Coronary artery (tissue), 2 donors: Measurements from ENCODE around the gene RICTOR.

ENCODE experiments used
- DNase-seq: peaks from one replicate; pipeline ENCODE4 v3.0.0-alpha.2; 2017; ENCODE audit warnings: low spot score
- H3K27ac ChIP-seq, 2 donors: fragments of 200-600 bp; sonication (generic); one replicate each; pipeline ENCODE4 v1.5.1; 2016 to 2019
- H3K4me3 ChIP-seq: fragments of 200-600 bp; sonication (generic); 2 replicates; pipeline ENCODE4 v1.5.1; 2016; ENCODE audit warnings: mild to moderate bottlenecking, moderate library complexity
- TF ChIP-seq, protein P1 (sequence below): fragments of 200-600 bp; sonication (generic); IDR thresholded peaks from one replicate; pipeline ENCODE4 v1.5.1; 2019; ENCODE audit warnings: antibody characterized with exemption

The RICTOR gene

GRCh38 chr5:38961691-38962090, 112.5 kb downstream of the RICTOR start:
- TF ChIP-seq, protein P1, sequence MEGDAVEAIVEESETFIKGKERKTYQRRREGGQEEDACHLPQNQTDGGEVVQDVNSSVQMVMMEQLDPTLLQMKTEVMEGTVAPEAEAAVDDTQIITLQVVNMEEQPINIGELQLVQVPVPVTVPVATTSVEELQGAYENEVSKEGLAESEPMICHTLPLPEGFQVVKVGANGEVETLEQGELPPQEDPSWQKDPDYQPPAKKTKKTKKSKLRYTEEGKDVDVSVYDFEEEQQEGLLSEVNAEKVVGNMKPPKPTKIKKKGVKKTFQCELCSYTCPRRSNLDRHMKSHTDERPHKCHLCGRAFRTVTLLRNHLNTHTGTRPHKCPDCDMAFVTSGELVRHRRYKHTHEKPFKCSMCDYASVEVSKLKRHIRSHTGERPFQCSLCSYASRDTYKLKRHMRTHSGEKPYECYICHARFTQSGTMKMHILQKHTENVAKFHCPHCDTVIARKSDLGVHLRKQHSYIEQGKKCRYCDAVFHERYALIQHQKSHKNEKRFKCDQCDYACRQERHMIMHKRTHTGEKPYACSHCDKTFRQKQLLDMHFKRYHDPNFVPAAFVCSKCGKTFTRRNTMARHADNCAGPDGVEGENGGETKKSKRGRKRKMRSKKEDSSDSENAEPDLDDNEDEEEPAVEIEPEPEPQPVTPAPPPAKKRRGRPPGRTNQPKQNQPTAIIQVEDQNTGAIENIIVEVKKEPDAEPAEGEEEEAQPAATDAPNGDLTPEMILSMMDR = no peak
- no peak for DNase-seq

GRCh38 chr5:38953426-38954012, 120.7 kb downstream of the RICTOR start:
- no peak overlapping the region for H3K4me3 ChIP-seq
- no peak for DNase-seq
- H3K27ac ChIP-seq = no peak overlapping the region
- TF ChIP-seq, protein P1 = no peak

More at GRCh38 chr5:38961691-38962090, 112.5 kb downstream of the RICTOR start:
- Histone ChIP-seq H3K4me3 (no peak overlapping the region), H3K27ac (no peak overlapping the region)

DNA sequence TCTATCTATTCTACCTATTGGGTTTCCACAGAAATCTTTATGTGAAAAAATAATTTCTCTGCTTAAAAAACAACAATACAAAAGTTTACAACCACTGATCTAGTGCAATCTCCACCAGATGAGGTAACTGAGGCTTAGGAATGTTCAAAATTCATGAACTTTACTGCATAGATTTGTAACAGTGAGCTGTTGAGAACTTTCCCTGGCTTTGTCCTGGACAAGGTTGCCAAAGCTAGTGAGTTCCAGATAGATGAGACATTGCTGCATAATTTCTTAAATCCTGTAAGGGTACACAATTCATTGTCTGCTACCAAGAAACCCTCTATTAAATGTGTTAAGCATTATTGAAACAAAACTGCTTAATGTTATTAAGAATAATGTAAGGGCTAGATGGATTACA, 125.7 kb downstream of the RICTOR start:
- Histone ChIP-seq H3K27ac (no peak overlapping the region), H3K4me3 (no peak overlapping the region)
- TF ChIP-seq, protein P1 = no peak
- DNase-seq = no peak

DNA sequence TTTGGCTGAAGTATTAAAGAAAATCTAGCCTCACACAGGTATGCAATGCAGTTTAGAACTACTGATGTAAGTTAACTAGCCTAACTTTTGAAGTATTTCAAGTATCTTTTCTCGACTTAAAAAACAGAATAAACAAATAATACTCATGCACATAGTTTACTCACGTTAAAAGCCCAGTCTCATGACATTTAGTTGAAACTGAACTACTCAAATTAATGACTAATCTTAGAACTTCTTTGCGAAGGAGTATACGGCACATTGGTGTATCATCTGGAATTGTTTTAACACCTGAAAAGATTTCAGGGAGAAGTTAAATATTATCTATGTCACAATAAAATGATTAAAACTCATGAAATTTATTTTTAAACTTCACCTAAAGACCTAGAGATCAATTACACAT, 129.9 kb downstream of the RICTOR start:
- Histone ChIP-seq H3K27ac (no peak overlapping the region), H3K4me3 (no peak overlapping the region)
- TF ChIP-seq, protein P1 = no peak
- DNase-seq = no peak

- no peak for DNase-seq
- Histone ChIP-seq H3K27ac (no peak overlapping the region), H3K4me3 (no peak overlapping the region)
- TF ChIP-seq, protein P1 = no peak
These were observed 132.3 kb downstream of the RICTOR start for GRCh38 chr5:38941912-38942311.

DNA sequence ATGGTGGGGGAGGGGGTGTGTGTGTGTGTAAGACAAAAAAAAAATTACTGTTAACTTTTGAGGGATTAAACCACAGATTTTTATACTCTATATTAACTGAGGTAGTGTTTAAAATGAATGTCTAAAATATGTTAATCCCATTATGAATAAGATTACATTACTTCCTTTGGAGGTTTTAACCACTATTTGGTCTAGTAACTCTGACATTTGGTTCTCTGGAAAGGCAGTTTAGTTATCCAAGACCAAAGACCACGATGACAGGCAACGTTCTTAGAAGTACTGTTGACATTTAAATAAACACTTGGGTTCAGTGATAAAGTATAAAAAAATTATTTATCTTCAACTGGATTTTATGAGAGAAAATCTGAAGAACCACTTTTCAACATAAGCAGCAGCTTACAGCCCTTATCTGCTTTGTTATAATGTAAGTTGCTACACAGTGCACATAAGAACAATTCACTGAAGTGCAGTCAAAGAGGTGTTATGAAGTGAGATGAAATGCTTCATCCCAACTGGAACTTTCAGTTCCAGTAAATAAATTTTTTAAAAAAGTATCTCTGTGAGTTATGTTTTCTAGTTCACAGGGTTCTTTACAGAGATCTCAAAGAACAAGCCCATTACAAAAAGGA, 133.9 kb downstream of the RICTOR start:
- Histone ChIP-seq H3K4me3 (no peak overlapping the region), H3K27ac (no peak overlapping the region)
- TF ChIP-seq, protein P1 = no peak
- DNase-seq = no peak

GRCh38 chr5:38938973-38939372, 135.2 kb downstream of the RICTOR start:
- DNase-seq = no peak
- no peak overlapping the region for H3K4me3 ChIP-seq
- H3K27ac ChIP-seq = no peak overlapping the region
- TF ChIP-seq, protein P1 = no peak
